ENCODE measurements around the gene TMEM190.
"Not testable (repeated sequence)": the region's sequence is repeated elsewhere in the genome, so short reads cannot be mapped to it uniquely, and the experiment has no call there.

The TMEM190 gene

GRCh38 chr19:55391702-55392615 is 15.3 kb downstream of the TMEM190 start:
- DNase-seq (ENCODE audit: low spot score), result no peak

- DNase-seq (ENCODE audit: low spot score), result no peak
Observed at GRCh38 chr19:55392820-55393761, 16.5 kb downstream of the TMEM190 start.

- DNase-seq (ENCODE audit: low spot score), result no peak
Observed at GRCh38 chr19:55398200-55398925, 21.7 kb downstream of the TMEM190 start.

- no peak for DNase-seq (ENCODE audit: low spot score)
Observed at GRCh38 chr19:55400281-55401087, 23.9 kb downstream of the TMEM190 start.

GRCh38 chr19:55401390-55401789 is 24.8 kb downstream of the TMEM190 start:
- not testable (repeated sequence) for DNase-seq (ENCODE audit: low spot score)

- no peak for DNase-seq (ENCODE audit: low spot score)
Observed at GRCh38 chr19:55402509-55402908, 25.9 kb downstream of the TMEM190 start.

GRCh38 chr19:55405638-55406037 is 29.0 kb downstream of the TMEM190 start:
- DNase-seq (ENCODE audit: low spot score), result no peak

GRCh38 chr19:55406091-55406825 is 29.6 kb downstream of the TMEM190 start:
- DNase-seq (ENCODE audit: low spot score), result no peak

GRCh38 chr19:55406826-55407549 is 30.4 kb downstream of the TMEM190 start:
- DNase-seq (ENCODE audit: low spot score), result no peak

- DNase-seq (ENCODE audit: low spot score), result not testable (repeated sequence)
Observed at GRCh38 chr19:55407550-55407799, 30.8 kb downstream of the TMEM190 start, which contains the start of gene UBE2S. TSS of gene UBE2S (minus strand) at chr19:55407788. CDS start at chr19:55407589, 199 bp downstream.

GRCh38 chr19:55407800-55408532 is 31.3 kb downstream of the TMEM190 start:
- DNase-seq (ENCODE audit: low spot score), result peak; percentile 99

GRCh38 chr19:55408533-55408872 is 31.9 kb downstream of the TMEM190 start:
- DNase-seq (ENCODE audit: low spot score), result no peak

- not testable (repeated sequence) for DNase-seq (ENCODE audit: low spot score)
Observed at GRCh38 chr19:55409179-55409578, 32.6 kb downstream of the TMEM190 start.

- no peak for DNase-seq (ENCODE audit: low spot score)
Observed at GRCh38 chr19:55410168-55410567, 33.5 kb downstream of the TMEM190 start.

- no peak for DNase-seq (ENCODE audit: low spot score)
Observed at GRCh38 chr19:55418185-55418584, 41.6 kb downstream of the TMEM190 start.

- no peak for DNase-seq (ENCODE audit: low spot score)
Observed at GRCh38 chr19:55419103-55419502, 42.5 kb downstream of the TMEM190 start.

- DNase-seq (ENCODE audit: low spot score), result no peak
Observed at GRCh38 chr19:55419624-55420236, 43.1 kb downstream of the TMEM190 start.

GRCh38 chr19:55421281-55421680 is 44.7 kb downstream of the TMEM190 start:
- not testable (repeated sequence) for DNase-seq (ENCODE audit: low spot score)

All from left forelimb (tissue), 1 donor.